Transverse colon (tissue), 3 donors: ENCODE data around the gene RTF2.

Experiments
- EP300 ChIP-seq: sonication (generic); formaldehyde crosslinking; IDR thresholded peaks from one replicate; pipeline ENCODE4 v1.6.1; 2017; ENCODE audit warnings: antibody characterized with exemption, low read depth
- TF ChIP-seq, protein P1 (sequence below), 5 experiments: fragments of 200-600 bp in 3 of 5; fragments of 450-650 bp in 2 of 5; sonication (generic) in 3 of 5; IDR thresholded peaks; 1 replicate in 2 of 5; 2 replicates in 3 of 5; pipeline ENCODE4 v1.5.1; 2016 to 2017; ENCODE audit warnings: antibody characterized with exemption in 5 of 5, inconsistent platforms in 3 of 5, mild to moderate bottlenecking in 2 of 5, moderate library complexity in 1 of 5

DNA sequence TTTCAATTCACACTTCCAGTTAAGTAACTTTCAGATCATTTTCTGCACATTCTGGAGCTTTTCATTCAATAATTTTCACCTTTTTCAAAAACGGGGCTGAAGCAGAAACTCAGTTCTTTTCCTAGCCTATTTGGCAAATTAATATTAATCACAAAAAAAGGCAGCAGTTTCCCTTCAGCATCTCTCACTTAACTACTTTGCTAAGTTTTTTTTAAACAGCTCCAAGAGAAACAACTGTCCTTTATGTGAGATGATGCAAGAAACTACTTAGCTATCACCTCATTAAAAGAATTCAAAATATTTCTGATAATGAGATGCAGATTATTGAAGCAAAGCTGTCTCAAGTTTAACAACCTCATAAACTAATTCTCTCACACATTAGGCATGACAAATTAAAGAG is 44.5 kb upstream of the RTF2 start:
- TF ChIP-seq EP300 = no peak
- TF ChIP-seq, protein P1, sequence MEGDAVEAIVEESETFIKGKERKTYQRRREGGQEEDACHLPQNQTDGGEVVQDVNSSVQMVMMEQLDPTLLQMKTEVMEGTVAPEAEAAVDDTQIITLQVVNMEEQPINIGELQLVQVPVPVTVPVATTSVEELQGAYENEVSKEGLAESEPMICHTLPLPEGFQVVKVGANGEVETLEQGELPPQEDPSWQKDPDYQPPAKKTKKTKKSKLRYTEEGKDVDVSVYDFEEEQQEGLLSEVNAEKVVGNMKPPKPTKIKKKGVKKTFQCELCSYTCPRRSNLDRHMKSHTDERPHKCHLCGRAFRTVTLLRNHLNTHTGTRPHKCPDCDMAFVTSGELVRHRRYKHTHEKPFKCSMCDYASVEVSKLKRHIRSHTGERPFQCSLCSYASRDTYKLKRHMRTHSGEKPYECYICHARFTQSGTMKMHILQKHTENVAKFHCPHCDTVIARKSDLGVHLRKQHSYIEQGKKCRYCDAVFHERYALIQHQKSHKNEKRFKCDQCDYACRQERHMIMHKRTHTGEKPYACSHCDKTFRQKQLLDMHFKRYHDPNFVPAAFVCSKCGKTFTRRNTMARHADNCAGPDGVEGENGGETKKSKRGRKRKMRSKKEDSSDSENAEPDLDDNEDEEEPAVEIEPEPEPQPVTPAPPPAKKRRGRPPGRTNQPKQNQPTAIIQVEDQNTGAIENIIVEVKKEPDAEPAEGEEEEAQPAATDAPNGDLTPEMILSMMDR (IDR thresholded peaks at IDR 0.05) = no peak
